Caco-2 (cell line): ENCODE measurements around the gene CUL9. TPM values are rescaled to one million over a fixed set of nuclear protein-coding genes. Genes with fewer than 3 reads are reported as not detected.

Experiments used
- BruUV-seq: library from RNA; stranded (reverse); fragments of 400-500 nt; replicated peaks from 2 replicates; lab custom pipeline; 2021; lab: Mats Ljungman, UMichigan
- CTCF ChIA-PET: fragments of 300-600 bp; sonication (Branson Sonifier 250); formaldehyde crosslinking; loops from one replicate; lab custom pipeline; 2022; ENCODE audit warnings: antibody characterized with exemption; lab: Charles Lee
- POLR2A ChIA-PET: fragments of 300-600 bp; sonication (Branson Sonifier 250); formaldehyde crosslinking; loops from one replicate; lab custom pipeline; 2022; ENCODE audit warnings: antibody characterized with exemption; lab: Charles Lee
- DNase-seq, 2 experiments: peaks; one replicate each; pipeline versions ENCODE4 v3.0.0 to v3.0.0-alpha.2; 2020 to 2022
- H3K27me3 ChIP-seq: replicated peaks from 2 replicates; pipeline ENCODE4 v1.6.0; 2011; ENCODE audit warnings: low read length; ENCODE audit not compliant: control insufficient read depth, insufficient read depth
- H3K36me3 ChIP-seq: 2 replicates; pipeline ENCODE4 v1.5.1; 2011; ENCODE audit warnings: low read length; ENCODE audit not compliant: control insufficient read depth, insufficient read depth
- H3K4me1 ChIP-seq: fragments of 250-450 bp; sonication (Bioruptor Pico); 2 replicates; pipeline ENCODE4 v1.5.1; 2020; ENCODE audit warnings: mild to moderate bottlenecking
- H3K4me3 ChIP-seq: 2 replicates; pipeline ENCODE4 v1.5.1; 2011; ENCODE audit warnings: low read depth, mild to moderate bottlenecking, control low read depth, low read length
- H3K9me3 ChIP-seq: fragments of 250-450 bp; sonication (Bioruptor Pico); 2 replicates; pipeline ENCODE4 v1.5.1; 2020; ENCODE audit warnings: mild to moderate bottlenecking, moderate library complexity
- H3K27ac Mint-ChIP-seq: one replicate; pipeline ENCODE4 v1.8.0; 2022; ENCODE audit warnings: mixed read lengths; ENCODE audit not compliant: unreplicated experiment
- H3K27me3 Mint-ChIP-seq: one replicate; pipeline ENCODE4 v1.8.0; 2022; ENCODE audit warnings: mixed read lengths; ENCODE audit not compliant: insufficient read depth, unreplicated experiment
- H3K36me3 Mint-ChIP-seq: one replicate; pipeline ENCODE4 v1.8.0; 2022; ENCODE audit warnings: mild to moderate bottlenecking, mixed read lengths; ENCODE audit not compliant: insufficient read depth, unreplicated experiment
- H3K4me1 Mint-ChIP-seq: one replicate; pipeline ENCODE4 v1.8.0; 2022; ENCODE audit warnings: low read depth, mixed read lengths; ENCODE audit not compliant: unreplicated experiment
- H3K4me3 Mint-ChIP-seq: one replicate; pipeline ENCODE4 v1.8.0; 2022; ENCODE audit warnings: mild to moderate bottlenecking, moderate library complexity, mixed read lengths; ENCODE audit not compliant: unreplicated experiment
- H3K9me3 Mint-ChIP-seq: one replicate; pipeline ENCODE4 v1.8.0; 2022; ENCODE audit warnings: mixed read lengths; ENCODE audit not compliant: unreplicated experiment
- intact Hi-C: fragments of 100-400 bp; cut with micrococcal nuclease; formaldehyde crosslinking; loops from one replicate; pipeline ENCODE4 v1.10.0; 2022; ENCODE audit not compliant: unreplicated experiment
- total RNA-seq: library from RNA; stranded (reverse); gene quantifications from 2 replicates; pipeline ENCODE4 v1.2.3, GENCODE V29; 2022
- TF ChIP-seq, protein P1 (sequence below), 2 experiments: fragments of 200-600 bp in 1 of 2; IDR thresholded peaks; 1 replicate in 1 of 2; 2 replicates in 1 of 2; pipeline versions ENCODE4 v1.5.1 to v1.8.0; 2011 to 2022; ENCODE audit warnings: antibody characterized with exemption in 1 of 2, control low read depth in 1 of 2, inconsistent platforms in 1 of 2, low read depth in 1 of 2, low read length in 1 of 2, mild to moderate bottlenecking in 1 of 2, moderate library complexity in 1 of 2; ENCODE audit not compliant: insufficient read depth in 1 of 2, severe bottlenecking in 1 of 2, unreplicated experiment in 1 of 2

The CUL9 gene
- total RNA-seq, 1 experiment from 2014 or later = 16.7 TPM

DNA sequence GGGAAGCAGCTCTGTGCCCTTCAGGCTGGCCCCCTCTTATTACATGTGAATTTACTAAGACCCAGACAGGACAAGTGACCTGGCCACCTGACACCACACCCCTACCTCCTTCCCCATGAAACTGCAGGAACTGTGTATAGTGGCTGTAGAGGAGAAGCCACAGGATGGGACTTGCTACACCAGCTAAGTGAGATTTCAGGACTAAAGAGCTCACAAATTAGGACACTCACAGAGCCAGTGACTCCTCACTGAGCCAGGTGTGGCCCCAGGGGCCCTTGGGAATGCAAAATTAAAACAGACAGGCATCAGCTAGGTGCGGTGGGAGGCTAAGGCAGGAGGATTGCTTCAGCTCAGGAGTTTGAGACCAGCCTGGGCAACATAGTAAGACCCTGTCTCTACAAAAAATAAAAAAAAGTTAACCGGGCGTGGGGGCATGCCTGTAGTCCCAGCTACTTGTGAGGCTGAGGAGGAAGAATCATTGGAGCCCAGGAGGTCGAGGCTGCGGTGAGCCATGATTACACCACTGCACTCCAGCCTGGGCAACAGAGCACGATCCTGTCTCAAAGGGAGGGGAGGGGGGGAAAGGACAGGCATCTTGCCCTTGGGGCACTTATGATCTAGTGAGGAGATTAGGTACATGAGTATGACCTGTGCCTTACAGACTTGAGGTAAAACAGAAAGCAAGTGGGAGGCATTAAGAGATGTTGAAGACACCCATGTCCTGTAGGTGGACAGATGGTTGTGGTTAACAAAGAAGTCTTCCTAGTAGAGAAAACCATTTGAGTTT, 34.1 kb upstream of the CUL9 start:
- no peaks in the 10 kb centered on the region for H3K4me1 Mint-ChIP-seq
- no peak overlapping the region for H3K27ac Mint-ChIP-seq
- H3K27me3 Mint-ChIP-seq = no peaks in the 10 kb centered on the region
- H3K4me3 Mint-ChIP-seq = no peak overlapping the region
- TF ChIP-seq, protein P1, sequence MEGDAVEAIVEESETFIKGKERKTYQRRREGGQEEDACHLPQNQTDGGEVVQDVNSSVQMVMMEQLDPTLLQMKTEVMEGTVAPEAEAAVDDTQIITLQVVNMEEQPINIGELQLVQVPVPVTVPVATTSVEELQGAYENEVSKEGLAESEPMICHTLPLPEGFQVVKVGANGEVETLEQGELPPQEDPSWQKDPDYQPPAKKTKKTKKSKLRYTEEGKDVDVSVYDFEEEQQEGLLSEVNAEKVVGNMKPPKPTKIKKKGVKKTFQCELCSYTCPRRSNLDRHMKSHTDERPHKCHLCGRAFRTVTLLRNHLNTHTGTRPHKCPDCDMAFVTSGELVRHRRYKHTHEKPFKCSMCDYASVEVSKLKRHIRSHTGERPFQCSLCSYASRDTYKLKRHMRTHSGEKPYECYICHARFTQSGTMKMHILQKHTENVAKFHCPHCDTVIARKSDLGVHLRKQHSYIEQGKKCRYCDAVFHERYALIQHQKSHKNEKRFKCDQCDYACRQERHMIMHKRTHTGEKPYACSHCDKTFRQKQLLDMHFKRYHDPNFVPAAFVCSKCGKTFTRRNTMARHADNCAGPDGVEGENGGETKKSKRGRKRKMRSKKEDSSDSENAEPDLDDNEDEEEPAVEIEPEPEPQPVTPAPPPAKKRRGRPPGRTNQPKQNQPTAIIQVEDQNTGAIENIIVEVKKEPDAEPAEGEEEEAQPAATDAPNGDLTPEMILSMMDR (IDR thresholded peaks at IDR 0.05; ENCODE audit: insufficient read depth in 1 of 2, low read depth in 1 of 2, low read length in 1 of 2, severe bottlenecking in 1 of 2, unreplicated experiment in 1 of 2) = no peak
- no TSS peak for BruUV-seq
- CTCF ChIA-PET = no interaction called here
- no peak for DNase-seq
- H3K36me3 ChIP-seq = peaks cover 4% of the 10 kb centered on the region
- POLR2A ChIA-PET = interaction anchor here (0.6 kb wide), 1 partner anchor 119 kb away, joined by 3 read pairs; no protein-coding TSS in a partner anchor
- no peak overlapping the region for H3K4me3 ChIP-seq
- H3K4me1 ChIP-seq = no peaks in the 10 kb centered on the region; the same call in 1 of the 2 replicates
- intact Hi-C loops = no loop called here
- peaks cover 52% of the 10 kb centered on the region for H3K36me3 Mint-ChIP-seq
- no peaks in the 10 kb centered on the region for H3K9me3 Mint-ChIP-seq
- no peaks in the 10 kb centered on the region for H3K27me3 ChIP-seq
- no peaks in the 10 kb centered on the region for H3K9me3 ChIP-seq

DNA sequence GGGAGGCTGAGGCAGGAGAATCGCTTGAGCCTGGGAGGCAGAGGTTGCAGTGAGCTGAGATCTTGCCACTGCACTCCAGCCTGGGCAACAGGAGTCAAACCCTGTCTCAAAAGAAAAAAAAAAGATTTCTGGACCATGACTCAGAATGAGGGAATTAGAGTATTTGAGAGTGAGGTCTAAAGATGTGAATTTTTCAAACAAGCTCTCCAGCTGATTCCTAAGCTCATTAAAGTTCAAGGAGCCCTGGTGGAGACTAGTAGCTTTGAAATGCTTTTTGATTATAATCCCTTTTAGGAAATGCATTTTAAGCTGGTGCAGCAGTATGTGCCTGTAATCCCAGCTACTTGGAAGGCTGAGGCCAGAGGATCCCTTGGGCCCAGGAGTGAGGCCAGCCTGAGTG, 32.7 kb upstream of the CUL9 start:
- no peak overlapping the region for H3K4me3 ChIP-seq
- peaks cover 52% of the 10 kb centered on the region for H3K36me3 Mint-ChIP-seq
- H3K27me3 ChIP-seq = no peaks in the 10 kb centered on the region
- no peak for DNase-seq
- intact Hi-C loops = no loop called here
- H3K4me1 ChIP-seq = no peaks in the 10 kb centered on the region
- BruUV-seq = no TSS peak
- no peaks in the 10 kb centered on the region for H3K9me3 Mint-ChIP-seq
- H3K9me3 ChIP-seq = no peaks in the 10 kb centered on the region
- no peak overlapping the region for H3K4me3 Mint-ChIP-seq
- CTCF ChIA-PET = no interaction called here
- TF ChIP-seq, protein P1 (IDR thresholded peaks at IDR 0.05; ENCODE audit: insufficient read depth in 1 of 2, low read depth in 1 of 2, low read length in 1 of 2, severe bottlenecking in 1 of 2, unreplicated experiment in 1 of 2) = no peak
- no peaks in the 10 kb centered on the region for H3K27me3 Mint-ChIP-seq
- POLR2A ChIA-PET = no interaction called here
- no peaks in the 10 kb centered on the region for H3K4me1 Mint-ChIP-seq
- H3K27ac Mint-ChIP-seq = no peak overlapping the region
- H3K36me3 ChIP-seq = peaks cover 4% of the 10 kb centered on the region

DNA sequence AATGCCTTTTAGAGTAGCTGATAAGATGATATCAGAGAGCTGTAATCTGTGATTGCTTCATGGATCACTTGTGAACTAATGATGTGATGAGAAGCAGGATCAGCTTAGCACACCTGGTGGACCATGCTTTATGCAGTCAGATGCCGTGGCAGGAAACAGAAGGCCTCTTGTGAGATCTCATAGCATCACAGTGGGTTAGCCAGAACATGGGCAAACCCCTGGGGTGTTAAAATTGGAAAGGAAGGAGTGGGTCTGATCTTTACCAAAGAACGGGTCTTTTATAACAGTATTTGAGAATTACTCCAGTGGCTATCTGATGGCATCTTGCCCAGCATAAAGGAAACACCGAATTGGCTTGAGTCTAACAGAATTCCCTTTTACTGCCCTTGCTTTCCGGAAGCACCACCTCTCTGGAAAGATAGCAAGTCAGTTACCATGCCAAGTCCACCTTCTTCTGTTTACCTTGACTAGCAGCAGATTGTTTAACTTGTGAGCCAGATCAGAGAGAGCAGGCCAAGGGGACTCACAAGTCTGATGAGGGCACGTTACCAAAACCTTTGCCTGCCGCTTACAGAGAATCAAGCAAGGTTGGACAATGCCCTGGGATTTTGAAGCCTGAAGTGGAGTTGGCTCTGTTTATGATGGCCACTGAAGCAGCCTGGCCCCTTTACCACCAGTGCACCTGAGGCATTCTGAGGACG, 31.8 kb upstream of the CUL9 start:
- Histone ChIP-seq H3K27me3 (no peaks in the 10 kb centered on the region), H3K36me3 (peaks cover 2% of the 10 kb centered on the region), H3K4me1 (no peaks in the 10 kb centered on the region), H3K9me3 (no peaks in the 10 kb centered on the region), H3K4me3 (no peak overlapping the region)
- DNase-seq = no peak
- ChIA-PET POLR2A (interaction anchor here (0.6 kb wide), 1 partner anchor 92 kb away, joined by 3 read pairs; no protein-coding TSS in a partner anchor), CTCF (no interaction called here)
- H3K4me1 Mint-ChIP-seq = no peaks in the 10 kb centered on the region
- intact Hi-C loops = no loop called here
- no peak overlapping the region for H3K4me3 Mint-ChIP-seq
- BruUV-seq = no TSS peak
- peaks cover 47% of the 10 kb centered on the region for H3K36me3 Mint-ChIP-seq
- TF ChIP-seq, protein P1 (IDR thresholded peaks at IDR 0.05; ENCODE audit: insufficient read depth in 1 of 2, low read depth in 1 of 2, low read length in 1 of 2, severe bottlenecking in 1 of 2, unreplicated experiment in 1 of 2) = no peak
- H3K9me3 Mint-ChIP-seq = no peaks in the 10 kb centered on the region
- H3K27ac Mint-ChIP-seq = no peak overlapping the region
- no peaks in the 10 kb centered on the region for H3K27me3 Mint-ChIP-seq
